Endothelial cell of umbilical vein (primary cell): ENCODE results near the gene MAT2B.

Experiments
- CTCF ChIP-seq, 2 donors: IDR thresholded peaks; 1 replicate in 1 of 2; 2 replicates in 1 of 2; pipeline ENCODE4 v1.5.1; 2011; ENCODE audit warnings: low read length in 2 of 2, mild to moderate bottlenecking in 2 of 2, moderate library complexity in 2 of 2, control low read depth in 1 of 2, inconsistent platforms in 1 of 2, low read depth in 1 of 2; ENCODE audit not compliant: insufficient read depth in 1 of 2; ENCODE audit errors: extremely low read depth in 1 of 2
- EZH2 ChIP-seq: IDR thresholded peaks from 2 replicates; pipeline ENCODE4 v1.6.1; 2012; ENCODE audit warnings: borderline replicate concordance, low read depth, mild to moderate bottlenecking, moderate library complexity, low read length, inconsistent platforms; ENCODE audit not compliant: severe bottlenecking
- MYC ChIP-seq: IDR thresholded peaks from one replicate; pipeline ENCODE4 v1.6.1; 2011; ENCODE audit warnings: mild to moderate bottlenecking, low read depth, low read length
- POLR2A ChIP-seq: IDR thresholded peaks from 2 replicates; pipeline ENCODE4 v1.6.1; 2012; ENCODE audit warnings: low read depth, mild to moderate bottlenecking, control low read depth, low read length
- POLR2AphosphoS5 ChIP-seq: IDR thresholded peaks from 2 replicates; pipeline ENCODE4 v1.6.1; 2012; ENCODE audit warnings: low read depth, mild to moderate bottlenecking, control low read depth, low read length, moderate library complexity; ENCODE audit not compliant: insufficient read depth
- TF ChIP-seq, protein P1 (sequence below): IDR thresholded peaks from 2 replicates; pipeline ENCODE4 v1.6.1; 2011; ENCODE audit not compliant: insufficient read depth, insufficient read length

- TF ChIP-seq CTCF (IDR thresholded peaks at IDR 0.05; ENCODE audit: extremely low read depth in 1 of 2, insufficient read depth in 1 of 2, low read depth in 1 of 2, low read length in 2 of 2) (no peak), POLR2A (no peak), EZH2 (no peak), POLR2AphosphoS5 (no peak), MYC (no peak)
- TF ChIP-seq, protein P1, sequence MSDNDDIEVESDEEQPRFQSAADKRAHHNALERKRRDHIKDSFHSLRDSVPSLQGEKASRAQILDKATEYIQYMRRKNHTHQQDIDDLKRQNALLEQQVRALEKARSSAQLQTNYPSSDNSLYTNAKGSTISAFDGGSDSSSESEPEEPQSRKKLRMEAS: no peak
These were observed 19.7 kb downstream of the MAT2B start for GRCh38 chr5:163525096-163525495.
